GM18909 (cell line): ENCODE data around the gene GP9.
"Not testable (repeated sequence)": the region's sequence is repeated elsewhere in the genome, so short reads cannot be mapped to it uniquely, and the experiment has no call there.

ENCODE experiments used
- ATAC-seq: cut with Tn5 transposase; IDR thresholded peaks from one replicate; pipeline ENCODE4 v1.9.1; 2021; ENCODE audit warnings: mild to moderate bottlenecking; ENCODE audit not compliant: unreplicated experiment, poor library complexity

Gene GP9

GRCh38 chr3:129068291-129068886 lies 7.8 kb downstream of the GP9 start:
- ATAC-seq: no peak

DNA sequence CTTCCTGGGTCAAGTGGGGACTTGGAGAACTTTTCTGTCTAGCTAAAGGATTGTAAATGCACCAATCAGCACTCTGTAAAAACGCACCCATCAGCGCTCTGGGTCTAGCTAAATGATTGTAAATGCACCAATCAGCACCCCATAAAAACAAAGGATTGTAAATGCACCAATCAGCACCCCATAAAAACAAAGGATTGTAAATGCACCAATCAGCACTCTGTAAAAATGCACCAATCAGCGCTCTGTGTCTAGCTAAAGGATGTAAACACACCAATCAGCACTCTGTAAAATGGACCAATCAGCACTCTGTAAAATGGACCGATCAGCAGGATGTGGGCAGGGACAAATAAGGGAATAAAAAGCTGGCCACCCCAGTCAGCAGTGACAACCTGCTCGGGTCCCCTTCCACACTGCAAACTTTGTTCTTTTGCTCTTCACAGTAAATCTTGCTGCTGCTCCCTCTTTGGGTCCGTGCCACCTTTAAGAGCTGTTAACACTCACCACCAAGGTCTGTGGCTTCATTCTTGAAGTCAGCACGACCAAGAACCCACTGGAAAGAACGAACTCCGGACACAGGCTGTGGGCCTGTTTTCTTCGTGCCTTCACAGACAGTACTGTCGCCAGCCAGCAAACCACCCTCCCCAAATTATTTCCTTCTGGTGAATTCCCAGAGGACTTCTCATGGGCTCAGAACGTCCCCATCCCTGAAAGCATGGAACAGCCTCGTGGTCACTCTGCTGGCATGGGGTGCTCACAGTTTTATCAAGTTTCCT lies 8.9 kb downstream of the GP9 start:
- not testable (repeated sequence) for ATAC-seq

DNA sequence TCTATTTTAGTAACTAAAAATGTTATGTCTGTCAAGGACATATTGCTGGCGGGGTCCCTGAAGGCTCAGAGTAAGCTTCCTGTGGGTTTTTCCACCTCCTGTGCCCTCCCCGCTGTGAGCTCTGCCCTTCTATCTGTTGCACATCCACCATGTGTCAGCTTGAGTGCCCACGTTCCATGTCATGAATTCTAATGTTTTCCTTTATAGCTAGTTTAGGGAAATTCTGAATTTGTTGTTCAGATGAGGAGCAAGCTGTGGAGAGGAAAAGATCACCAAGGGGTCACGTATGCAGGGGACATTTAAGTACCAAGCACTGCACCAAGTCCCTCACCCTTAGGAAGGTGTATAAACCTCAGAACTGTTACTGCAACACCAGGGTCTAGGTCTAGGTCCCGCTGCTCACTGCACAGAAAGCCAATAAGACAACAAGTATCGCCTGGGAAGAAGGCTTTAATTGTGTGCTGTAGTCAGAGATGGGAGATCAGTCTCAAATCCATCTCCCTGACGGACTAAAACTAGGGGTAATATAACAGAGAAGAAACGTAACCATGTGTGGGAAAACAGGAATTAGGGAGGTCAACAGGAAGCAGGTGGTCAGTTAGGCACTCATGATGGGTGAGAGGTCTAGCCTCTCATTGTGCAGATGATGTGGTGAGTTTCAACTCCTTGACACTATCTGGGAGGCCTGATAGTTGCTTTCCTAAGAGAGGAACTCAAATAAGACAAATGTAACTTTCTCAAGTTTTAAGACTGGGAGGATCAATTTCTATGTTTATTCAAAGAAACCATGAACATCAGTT lies 9.7 kb downstream of the GP9 start:
- ATAC-seq: no peak

DNA sequence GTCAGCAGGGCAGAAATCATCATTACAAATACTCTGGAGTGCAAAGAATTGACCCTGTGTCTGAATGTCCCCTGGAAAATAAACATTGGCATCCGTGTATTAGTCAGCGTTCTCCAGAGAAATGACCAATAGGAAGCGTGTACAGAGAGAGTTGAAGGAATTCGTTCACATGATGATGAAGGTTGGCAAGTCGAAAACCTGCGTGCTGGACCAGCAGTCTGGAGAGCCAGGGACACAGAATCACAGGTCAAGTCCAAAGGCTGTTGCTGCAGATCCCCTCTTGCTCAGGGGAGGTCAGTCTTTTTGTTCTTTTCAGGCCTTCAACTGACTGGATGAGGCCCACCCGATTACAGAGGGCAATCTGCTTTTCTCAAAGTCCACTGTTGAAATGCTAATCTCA lies 16.6 kb downstream of the GP9 start:
- ATAC-seq: no peak

GRCh38 chr3:129078510-129078909 lies 17.9 kb downstream of the GP9 start:
- no peak for ATAC-seq

DNA sequence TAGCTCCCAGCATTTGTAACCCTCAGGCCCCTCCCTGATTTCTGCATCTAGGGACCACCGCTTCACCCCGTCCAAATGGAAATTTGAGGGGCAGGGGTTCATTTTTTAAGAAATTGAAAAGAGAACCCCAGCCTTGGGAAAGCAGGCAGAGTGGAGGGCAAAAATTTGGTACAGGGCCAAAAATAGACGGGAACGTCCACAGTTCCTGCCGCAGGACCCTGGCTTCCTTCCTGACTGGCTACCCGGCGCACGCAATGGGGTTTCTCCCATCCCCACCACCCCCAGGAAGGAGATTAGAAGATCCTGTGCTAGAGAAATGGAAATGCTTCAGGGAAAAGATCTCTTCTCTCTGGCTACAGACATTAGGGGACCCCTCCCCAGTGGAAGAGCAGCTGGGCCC lies 20.9 kb downstream of the GP9 start:
- ATAC-seq: no peak

GRCh38 chr3:129082026-129082425 lies 21.4 kb downstream of the GP9 start:
- ATAC-seq: no peak

DNA sequence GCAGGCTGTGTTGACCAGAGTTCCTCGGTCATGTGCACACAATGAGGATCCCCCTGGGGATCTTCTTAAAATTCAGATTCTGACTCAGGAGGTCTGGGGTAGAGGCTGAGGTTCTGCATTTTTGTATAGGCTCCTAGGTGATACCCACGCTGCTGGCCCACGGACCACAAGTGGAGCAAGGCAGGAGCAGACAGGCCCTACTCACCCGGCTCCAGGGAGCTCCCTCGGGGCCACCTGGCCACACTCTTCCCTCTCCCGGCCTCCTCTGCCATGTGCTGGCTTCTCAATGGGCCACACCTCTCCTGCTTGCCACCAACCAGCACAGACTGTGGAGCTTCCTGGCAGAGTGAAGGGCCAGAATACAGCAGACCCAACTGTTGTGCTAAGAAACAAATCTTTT lies 23.9 kb downstream of the GP9 start:
- no peak for ATAC-seq

GRCh38 chr3:129085165-129085715 lies 24.7 kb downstream of the GP9 start:
- no peak for ATAC-seq

GRCh38 chr3:129085818-129086217 lies 25.2 kb downstream of the GP9 start:
- no peak for ATAC-seq

DNA sequence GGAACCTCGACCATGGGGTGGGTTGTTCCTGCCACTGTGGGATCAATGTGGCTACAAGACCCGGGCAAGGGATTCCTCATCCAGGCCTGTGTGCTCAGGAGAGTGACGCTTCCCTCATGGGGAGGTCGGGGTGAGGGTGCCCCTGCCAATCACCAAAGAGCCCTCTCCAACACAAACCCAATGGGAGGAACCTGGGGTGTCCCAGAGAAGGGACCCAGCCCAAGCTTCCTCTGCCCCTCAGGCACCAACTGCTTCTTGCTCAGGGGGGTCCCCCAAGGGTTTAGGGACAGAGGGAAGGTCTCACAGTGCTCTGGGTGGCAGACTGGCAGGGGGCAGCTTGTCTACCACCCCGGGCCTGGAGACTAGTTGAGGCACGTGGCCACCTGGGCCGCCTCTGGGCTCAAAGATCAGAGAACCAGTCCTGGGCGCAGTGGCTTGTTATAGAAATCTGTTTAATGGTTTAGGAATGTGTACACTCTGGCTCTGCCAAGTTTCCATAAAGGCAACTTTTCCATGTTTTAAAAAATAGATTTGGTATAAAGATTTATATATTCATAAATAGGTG lies 26.6 kb downstream of the GP9 start:
- ATAC-seq: no peak

DNA sequence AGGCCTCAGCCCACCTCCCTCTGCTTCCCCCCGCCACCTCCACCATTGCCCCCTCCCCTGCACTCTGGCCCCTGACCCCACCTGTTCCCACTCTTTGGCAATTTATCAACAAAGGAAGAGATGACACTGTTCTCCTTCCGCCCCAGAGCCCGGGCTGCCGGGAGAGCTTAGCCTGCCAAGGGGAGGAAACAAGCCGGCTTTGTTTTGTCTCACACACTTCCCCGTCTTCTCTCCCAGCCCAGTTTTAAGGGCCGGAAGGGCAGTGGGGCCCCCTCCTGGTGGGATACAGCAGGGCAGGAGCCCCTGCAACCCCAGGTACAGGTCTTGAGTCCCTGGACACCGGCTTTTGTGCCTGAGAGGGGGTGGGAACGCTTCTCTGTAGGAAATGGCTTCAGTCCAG lies 27.3 kb downstream of the GP9 start:
- peak; percentile 57 for ATAC-seq

DNA sequence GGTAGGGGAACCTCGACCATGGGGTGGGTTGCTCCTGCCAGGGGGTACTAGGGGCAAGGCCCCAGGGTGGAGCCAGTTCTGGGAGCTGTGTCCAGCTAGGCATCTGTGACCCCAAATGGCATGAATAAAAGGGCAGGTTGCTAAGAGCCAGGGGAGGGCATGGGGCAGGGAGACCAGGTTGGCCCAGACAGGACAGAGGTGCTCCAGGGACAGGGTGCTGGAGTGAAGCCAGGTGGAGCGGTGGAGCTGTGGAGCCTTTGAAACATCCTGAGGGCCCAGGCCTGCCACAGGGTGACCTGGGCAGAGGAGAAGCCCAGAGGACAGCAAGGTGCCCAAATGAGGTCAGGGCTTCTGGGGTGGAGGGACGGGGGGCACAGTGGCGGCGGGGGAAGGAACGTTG lies 27.7 kb downstream of the GP9 start:
- ATAC-seq: peak; percentile 18

DNA sequence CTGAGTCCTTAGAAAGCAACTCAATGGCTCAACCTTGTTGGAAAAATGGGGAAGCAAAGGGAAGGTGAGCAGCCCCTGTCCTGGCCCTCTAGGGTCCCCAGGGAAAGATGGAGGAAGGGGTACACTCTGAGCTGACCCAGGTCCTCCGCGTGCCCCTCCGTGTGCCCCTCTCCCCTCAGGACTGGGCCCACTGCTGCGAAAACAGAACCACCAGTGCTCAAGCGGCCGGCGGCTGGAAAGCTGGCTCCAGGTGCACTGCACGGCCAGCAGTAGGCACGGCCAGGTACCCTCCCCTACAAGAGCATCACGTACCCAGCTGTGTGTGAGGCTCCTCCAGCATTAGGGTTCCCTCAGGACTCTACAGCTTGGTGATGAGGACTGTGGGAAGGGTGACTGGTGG lies 34.7 kb downstream of the GP9 start:
- ATAC-seq: no peak

DNA sequence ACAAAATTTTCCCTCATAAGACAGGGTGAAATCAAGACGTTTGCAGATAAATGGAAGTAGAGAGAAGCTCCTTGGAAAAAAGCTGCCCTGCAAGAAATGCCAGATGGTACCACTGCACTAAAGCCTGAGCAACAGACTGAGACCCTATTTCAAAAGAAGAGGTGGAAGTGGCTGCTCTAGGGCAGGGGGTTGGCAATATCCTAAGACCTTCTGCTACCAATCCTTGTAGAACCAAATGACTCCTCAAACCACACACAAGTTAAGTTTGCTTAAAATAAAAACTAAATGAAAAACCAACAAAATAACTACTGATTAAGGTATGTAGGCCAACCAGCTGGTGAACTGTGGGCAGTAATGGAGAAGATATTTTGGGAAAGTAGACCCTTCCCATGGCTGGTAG lies 39.7 kb downstream of the GP9 start:
- ATAC-seq: no peak

DNA sequence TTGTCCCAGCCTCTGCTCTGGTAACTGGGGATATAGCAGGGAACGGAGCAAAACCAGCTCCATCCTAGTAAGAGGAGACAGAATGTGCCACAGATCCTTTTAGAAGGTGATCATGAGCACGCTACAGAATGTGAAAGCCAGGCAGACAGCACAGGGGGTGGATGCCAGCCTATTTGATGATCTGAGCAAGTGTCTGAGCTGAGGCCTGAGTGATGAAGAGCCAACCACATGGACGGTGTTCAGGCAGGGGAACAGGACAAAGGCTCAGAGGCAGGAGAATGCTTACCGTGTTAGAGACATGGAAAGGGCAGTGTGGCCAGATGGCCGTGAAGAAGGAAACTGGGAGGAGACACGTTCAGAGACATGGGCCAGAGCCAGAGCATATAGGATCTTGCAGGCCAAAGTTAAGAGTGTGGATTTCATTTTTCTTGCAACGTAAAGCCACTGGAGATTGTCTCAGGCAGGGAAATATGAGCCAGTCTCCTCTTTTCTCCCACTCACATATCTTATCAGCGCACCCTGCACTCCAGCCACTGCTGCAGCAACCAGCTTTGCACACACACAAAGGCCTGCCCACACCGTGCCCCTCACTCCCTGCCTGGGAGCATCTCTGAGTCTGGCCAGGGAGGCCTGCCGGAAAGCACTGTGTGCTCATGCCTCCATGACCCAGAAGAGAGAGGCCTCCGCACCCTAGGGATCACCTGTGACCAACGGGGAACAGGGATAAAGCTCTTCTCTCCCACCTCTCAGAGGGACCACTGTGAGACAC lies 41.0 kb downstream of the GP9 start:
- no peak for ATAC-seq

- ATAC-seq: no peak
Observed at GRCh38 chr3:129103296-129103695, 42.7 kb downstream of the GP9 start.

DNA sequence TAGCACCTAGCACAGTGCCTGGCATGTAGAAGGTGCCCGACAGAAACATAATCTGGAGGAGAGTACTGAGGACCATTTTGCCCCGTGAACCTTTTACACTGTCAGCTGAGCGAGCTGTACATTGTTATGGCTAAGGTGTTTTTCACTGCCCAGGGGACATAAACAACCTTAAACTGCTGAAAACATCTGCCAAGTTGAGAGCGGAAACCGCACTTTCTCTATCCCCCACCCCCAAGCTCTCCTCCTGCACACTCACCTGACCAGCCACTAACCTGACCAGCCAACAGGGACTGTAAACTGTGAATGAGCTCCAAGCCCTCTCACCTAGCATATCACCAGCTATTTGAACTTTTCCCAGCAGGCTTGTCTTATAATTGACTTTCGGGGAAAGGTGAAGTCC lies 43.5 kb downstream of the GP9 start:
- no peak for ATAC-seq

GRCh38 chr3:129104498-129105079 lies 44.0 kb downstream of the GP9 start:
- ATAC-seq: no peak

DNA sequence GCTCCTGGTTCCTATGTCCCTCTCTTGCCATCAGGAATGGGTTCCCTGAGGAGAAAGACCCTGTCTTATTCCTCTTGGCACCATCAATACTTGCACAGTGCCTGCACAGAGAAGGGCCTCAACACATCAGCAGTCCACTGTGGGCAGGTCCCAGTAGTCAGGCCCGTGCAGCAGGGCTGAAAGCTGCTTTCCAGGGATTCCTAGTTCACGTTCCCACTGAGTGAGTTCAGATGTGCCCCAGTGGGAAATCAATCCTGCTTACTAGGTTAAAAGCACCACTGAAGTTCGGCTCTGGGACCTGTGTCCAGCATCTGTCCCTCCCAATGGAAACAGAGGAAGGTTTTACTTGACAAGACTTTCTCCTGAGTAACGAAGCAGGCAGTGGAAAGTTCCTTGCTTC lies 45.3 kb downstream of the GP9 start:
- ATAC-seq: no peak
